HepG2 (cell line): ENCODE data around the gene TSEN54. TPM values are rescaled to one million over a fixed set of nuclear protein-coding genes. Genes with fewer than 3 reads are reported as not detected.
A peak's percentile ranks its signal among the peaks of the same experiment; 100 is the strongest.

Source experiments
- AGO1 ChIP-seq: fragments of 200-400 bp; formaldehyde crosslinking; IDR thresholded peaks from 2 replicates; pipeline ENCODE4 v1.6.1; 2017; ENCODE audit warnings: mild to moderate bottlenecking, low read depth, low read length, moderate library complexity; ENCODE audit not compliant: poor library complexity, severe bottlenecking
- ARID2 ChIP-seq: sonication (generic); formaldehyde crosslinking; IDR thresholded peaks from 2 replicates; pipeline ENCODE4 v1.8.1; 2022; ENCODE audit warnings: mild to moderate bottlenecking, missing genetic modification reagents, borderline replicate concordance
- BATF2 ChIP-seq: sonication (generic); formaldehyde crosslinking; IDR thresholded peaks from 2 replicates; pipeline ENCODE4 v1.8.0; 2022; ENCODE audit warnings: mild to moderate bottlenecking, missing genetic modification reagents, moderate library complexity
- ESRRA ChIP-seq: sonication (generic); formaldehyde crosslinking; IDR thresholded peaks from 2 replicates; pipeline ENCODE4 v1.5.1; 2020; ENCODE audit warnings: mild to moderate bottlenecking, low read depth, missing genetic modification reagents
- HIC2 ChIP-seq: sonication (generic); formaldehyde crosslinking; IDR thresholded peaks from 2 replicates; pipeline ENCODE4 v1.9.0; 2022; ENCODE audit warnings: low read depth, missing genetic modification reagents
- HNF1A ChIP-seq, 2 experiments: sonication (generic) in 1 of 2; formaldehyde crosslinking in 1 of 2; IDR thresholded peaks; 2 replicates each; pipeline versions ENCODE4 v1.4.0 to v1.6.1; 2016 to 2020; ENCODE audit warnings: borderline replicate concordance in 1 of 2, low read depth in 1 of 2, mild to moderate bottlenecking in 1 of 2, missing genetic modification reagents in 1 of 2
- IKZF5 ChIP-seq: IDR thresholded peaks from 2 replicates; pipeline ENCODE4 v1.6.1; 2018; ENCODE audit warnings: missing genetic modification reagents, mild to moderate bottlenecking, missing compliant biosample characterization
- RFXAP ChIP-seq: sonication (generic); formaldehyde crosslinking; IDR thresholded peaks from 2 replicates; pipeline ENCODE4 v1.4.0; 2020; ENCODE audit warnings: missing genetic modification reagents, borderline replicate concordance
- SMYD3 ChIP-seq: sonication (generic); formaldehyde crosslinking; IDR thresholded peaks from 2 replicates; pipeline ENCODE4 v1.8.1; 2023; ENCODE audit warnings: mild to moderate bottlenecking, missing genetic modification reagents
- SRSF9 ChIP-seq: fragments of 200-400 bp; formaldehyde crosslinking; IDR thresholded peaks from 2 replicates; pipeline ENCODE4 v1.6.1; 2018; ENCODE audit warnings: borderline replicate concordance, mild to moderate bottlenecking, low read depth, low read length; ENCODE audit not compliant: insufficient read depth, poor library complexity, severe bottlenecking
- THAP11 ChIP-seq: IDR thresholded peaks from 2 replicates; pipeline ENCODE4 v1.6.1; 2016; ENCODE audit warnings: missing biosample characterization, missing genetic modification reagents
- ZNF333 ChIP-seq: sonication (generic); formaldehyde crosslinking; IDR thresholded peaks from 2 replicates; pipeline ENCODE4 v1.4.0; 2020; ENCODE audit warnings: mild to moderate bottlenecking, missing genetic modification reagents, borderline replicate concordance
- ZNF75D ChIP-seq: sonication (generic); formaldehyde crosslinking; IDR thresholded peaks from 2 replicates; pipeline ENCODE4 v1.8.1; 2023; ENCODE audit warnings: missing genetic modification reagents, mild to moderate bottlenecking, borderline replicate concordance
- polyA plus RNA-seq, 8 experiments: library from polyadenylated mRNA; depleted of rRNA in 3 of 8; stranded (reverse) in 7 of 8; unstranded in 1 of 8; fragments of >200 nt; fragmentation: Illumina TruSeq in 4 of 8; extraction: Trizol in 4 of 8; gene quantifications; 2 replicates each; pipeline versions ENCODE4 v1.2.1 to v1.2.3, GENCODE V29; 2011 to 2016; ENCODE audit warnings: low read depth in 4 of 8, missing spikeins in 1 of 8, mixed read lengths in 1 of 8; ENCODE audit not compliant: insufficient read depth in 1 of 8
- total RNA-seq, 5 experiments: library from RNA; depleted of rRNA; stranded (reverse); fragments of >200 nt; fragmentation: Illumina TruSeq; extraction: Trizol; gene quantifications; 2 replicates each; pipeline ENCODE4 v1.2.3, GENCODE V29; 2016; ENCODE audit warnings: low read depth in 1 of 5

TSEN54 gene
- total and polyA plus RNA-seq, 2 of the 13 experiments (the other 11 are each of a cell fraction or from before 2014, with no cell fraction given): 62.9 to 63.3 TPM

GRCh38 chr17:75525806-75526554 lies 9.7 kb downstream of the TSEN54 start (continued):
- no peak for TF ChIP-seq SRSF9
- TF ChIP-seq BATF2 (CRISPR knock-in tag): no peak
- TF ChIP-seq IKZF5 (CRISPR knock-in tag): 0 out of 2 replicates have a peak, but pooled peaks have one; percentile 41
- TF ChIP-seq SMYD3: no peak
- TF ChIP-seq RFXAP: peak; percentile 55; the same call in 1 of the 2 replicates
- TF ChIP-seq ESRRA (CRISPR knock-in tag): 0 out of 2 replicates have a peak, but pooled peaks have one; percentile 42
- no peak for TF ChIP-seq AGO1
- TF ChIP-seq ZNF75D (CRISPR knock-in tag): no peak
- no peak for TF ChIP-seq THAP11 (CRISPR knock-in tag)
- TF ChIP-seq ZNF333 (CRISPR knock-in tag): peak; percentile 72; the same call in 1 of the 2 replicates
- TF ChIP-seq ARID2 (CRISPR knock-in tag): 0 out of 2 replicates have a peak, but pooled peaks have one; percentile 59
- TF ChIP-seq HIC2 (CRISPR knock-in tag): peak; percentile 48; the same call in 1 of the 2 replicates
- no peak for TF ChIP-seq HNF1A (IDR thresholded peaks at IDR 0.05; ENCODE audit: low read depth)
- no peak; the same call in 1 of the 2 replicates for TF ChIP-seq HNF1A (CRISPR knock-in tag; IDR thresholded peaks at IDR 0.05; ENCODE audit: borderline replicate concordance)
